DND-41 (cell line): ENCODE results near the gene FBN1.

Experiments used
- ATAC-seq: fragments of 200-7000 bp; cut with Tn5 transposase; 3 replicates; pipeline ENCODE4 v1.9.1; 2021; ENCODE audit warnings: low read depth; ENCODE audit not compliant: insufficient read depth
- DNase-seq: peaks from one replicate; pipeline ENCODE4 v3.0.0-alpha.2; 2020
- H2AFZ ChIP-seq: 2 replicates; pipeline ENCODE4 v1.6.0; 2012; ENCODE audit warnings: low read depth, low read length
- H3K27ac ChIP-seq: 2 replicates; pipeline ENCODE4 v1.5.1; 2012; ENCODE audit warnings: low read length, inconsistent platforms
- H3K27me3 ChIP-seq: fragments of 200-600 bp; sonication (generic); 2 replicates; pipeline ENCODE4 v1.6.0; 2012; ENCODE audit warnings: low read length, mild to moderate bottlenecking, inconsistent platforms; ENCODE audit not compliant: insufficient read depth, poor library complexity
- H3K36me3 ChIP-seq: 2 replicates; pipeline ENCODE4 v1.5.1; 2012; ENCODE audit warnings: low read length, inconsistent platforms; ENCODE audit not compliant: insufficient read depth
- H3K4me1 ChIP-seq: 2 replicates; pipeline ENCODE4 v1.5.1; 2012; ENCODE audit warnings: mild to moderate bottlenecking, low read length; ENCODE audit not compliant: insufficient read depth
- H3K4me2 ChIP-seq: 2 replicates; pipeline ENCODE4 v1.6.0; 2012; ENCODE audit warnings: mild to moderate bottlenecking, moderate library complexity, low read length, inconsistent platforms; ENCODE audit not compliant: insufficient read depth
- H3K4me3 ChIP-seq, 2 experiments: fragments of 200-600 bp in 1 of 2; shearing (Covaris generic) in 1 of 2; 2 replicates each; pipeline ENCODE4 v1.5.1; 2012 to 2016; ENCODE audit warnings: inconsistent platforms in 2 of 2, low read length in 2 of 2, mild to moderate bottlenecking in 2 of 2, low read depth in 1 of 2, moderate library complexity in 1 of 2
- H3K79me2 ChIP-seq: 2 replicates; pipeline ENCODE4 v1.6.0; 2012; ENCODE audit warnings: low read length, inconsistent platforms; ENCODE audit not compliant: insufficient read depth
- H3K9ac ChIP-seq: 2 replicates; pipeline ENCODE4 v1.6.0; 2012; ENCODE audit warnings: low read depth, mild to moderate bottlenecking, inconsistent platforms, low read length, moderate library complexity
- H3K9me3 ChIP-seq: 2 replicates; pipeline ENCODE4 v1.5.1; 2012; ENCODE audit warnings: low read length, moderate library complexity, mild to moderate bottlenecking, inconsistent platforms; ENCODE audit not compliant: insufficient read depth, severe bottlenecking
- H4K20me1 ChIP-seq: 2 replicates; pipeline ENCODE4 v1.6.0; 2012; ENCODE audit warnings: low read length; ENCODE audit not compliant: insufficient read depth
- EZH2 ChIP-seq: IDR thresholded peaks from 3 replicates; pipeline ENCODE4 v1.6.1; 2012; ENCODE audit warnings: borderline replicate concordance, low read depth, mild to moderate bottlenecking, moderate library complexity, low read length, inconsistent platforms; ENCODE audit not compliant: severe bottlenecking
- TF ChIP-seq, protein P1 (sequence below): IDR thresholded peaks from 2 replicates; pipeline ENCODE4 v1.5.1; 2012; ENCODE audit warnings: borderline replicate concordance, low read length, moderate library complexity, mild to moderate bottlenecking; ENCODE audit not compliant: poor library complexity, severe bottlenecking; ENCODE audit errors: extremely low read depth

Gene FBN1

DNA sequence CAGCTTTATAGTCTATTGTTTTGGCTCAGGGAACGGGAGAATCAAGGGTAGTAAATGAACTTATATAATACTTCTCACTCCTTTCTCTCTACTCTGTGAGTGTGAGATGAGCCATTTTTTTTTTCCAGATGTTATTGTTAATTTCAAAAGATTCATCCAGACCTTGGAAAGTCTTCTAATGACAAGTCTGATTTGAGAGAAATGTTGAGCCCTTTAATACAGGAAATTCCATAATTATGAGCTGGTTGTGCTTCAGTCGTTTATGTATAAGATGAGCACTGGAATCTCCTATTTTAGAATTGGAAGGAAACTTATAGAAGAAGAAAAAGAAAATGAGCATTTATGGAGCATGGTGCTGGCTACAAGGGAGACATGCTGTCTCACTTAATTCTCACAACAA is 92.0 kb downstream of the FBN1 start:
- Histone ChIP-seq H3K79me2 (no peaks in the 10 kb centered on the region), H3K27me3 (no peaks in the 10 kb centered on the region), H3K27ac (no peak overlapping the region), H3K4me3 (no peak overlapping the region), H4K20me1 (no peaks in the 10 kb centered on the region), H3K9ac (no peak overlapping the region), H3K4me2 (no peak overlapping the region), H3K36me3 (no peaks in the 10 kb centered on the region), H3K9me3 (no peaks in the 10 kb centered on the region), H2AFZ (no peak overlapping the region), H3K4me1 (no peaks in the 10 kb centered on the region)
- DNase-seq (no peak), ATAC-seq (no peak)
- TF ChIP-seq EZH2 = no peak
- TF ChIP-seq, protein P1, sequence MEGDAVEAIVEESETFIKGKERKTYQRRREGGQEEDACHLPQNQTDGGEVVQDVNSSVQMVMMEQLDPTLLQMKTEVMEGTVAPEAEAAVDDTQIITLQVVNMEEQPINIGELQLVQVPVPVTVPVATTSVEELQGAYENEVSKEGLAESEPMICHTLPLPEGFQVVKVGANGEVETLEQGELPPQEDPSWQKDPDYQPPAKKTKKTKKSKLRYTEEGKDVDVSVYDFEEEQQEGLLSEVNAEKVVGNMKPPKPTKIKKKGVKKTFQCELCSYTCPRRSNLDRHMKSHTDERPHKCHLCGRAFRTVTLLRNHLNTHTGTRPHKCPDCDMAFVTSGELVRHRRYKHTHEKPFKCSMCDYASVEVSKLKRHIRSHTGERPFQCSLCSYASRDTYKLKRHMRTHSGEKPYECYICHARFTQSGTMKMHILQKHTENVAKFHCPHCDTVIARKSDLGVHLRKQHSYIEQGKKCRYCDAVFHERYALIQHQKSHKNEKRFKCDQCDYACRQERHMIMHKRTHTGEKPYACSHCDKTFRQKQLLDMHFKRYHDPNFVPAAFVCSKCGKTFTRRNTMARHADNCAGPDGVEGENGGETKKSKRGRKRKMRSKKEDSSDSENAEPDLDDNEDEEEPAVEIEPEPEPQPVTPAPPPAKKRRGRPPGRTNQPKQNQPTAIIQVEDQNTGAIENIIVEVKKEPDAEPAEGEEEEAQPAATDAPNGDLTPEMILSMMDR = no peak

DNA sequence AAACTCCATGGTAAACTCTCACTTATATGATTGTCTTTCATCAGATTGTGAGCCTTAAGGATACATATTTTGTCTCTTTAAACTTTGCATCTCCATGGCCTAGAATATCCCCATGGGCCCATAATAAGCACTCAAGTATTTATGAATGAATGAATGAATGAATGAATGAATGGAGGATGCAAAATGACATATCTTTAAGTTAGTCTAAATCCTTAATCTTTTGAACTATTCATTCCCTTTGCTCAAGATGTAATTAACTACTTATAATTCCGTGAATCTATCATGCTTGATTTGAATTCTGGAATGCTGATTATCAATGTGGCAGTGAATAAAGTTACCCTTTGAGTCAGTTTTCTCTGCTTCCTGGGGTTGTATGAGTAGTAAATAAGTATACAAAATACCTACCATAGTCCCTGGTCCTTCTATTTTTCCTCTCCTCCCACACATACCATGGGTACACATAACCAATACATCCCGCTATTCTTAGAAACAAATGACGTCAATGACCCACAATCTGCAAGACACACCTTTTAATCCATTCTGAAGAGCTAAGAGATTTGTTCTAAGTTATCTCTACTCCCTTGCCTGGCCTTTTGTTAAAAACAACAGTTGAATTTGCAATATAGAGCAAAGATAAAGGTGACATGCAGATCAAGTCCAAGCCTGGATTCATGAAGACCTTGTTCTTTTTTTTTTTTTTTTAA is 94.5 kb downstream of the FBN1 start:
- ATAC-seq (no peak), DNase-seq (no peak)
- Histone ChIP-seq H3K4me1 (no peaks in the 10 kb centered on the region), H3K27me3 (no peaks in the 10 kb centered on the region), H4K20me1 (no peaks in the 10 kb centered on the region), H3K4me2 (no peak overlapping the region), H3K9me3 (no peaks in the 10 kb centered on the region), H3K36me3 (no peaks in the 10 kb centered on the region), H3K79me2 (no peaks in the 10 kb centered on the region), H3K27ac (no peak overlapping the region), H2AFZ (no peak overlapping the region), H3K4me3 (no peak overlapping the region), H3K9ac (no peak overlapping the region)
- TF ChIP-seq, protein P1 = no peak
- no peak for TF ChIP-seq EZH2

DNA sequence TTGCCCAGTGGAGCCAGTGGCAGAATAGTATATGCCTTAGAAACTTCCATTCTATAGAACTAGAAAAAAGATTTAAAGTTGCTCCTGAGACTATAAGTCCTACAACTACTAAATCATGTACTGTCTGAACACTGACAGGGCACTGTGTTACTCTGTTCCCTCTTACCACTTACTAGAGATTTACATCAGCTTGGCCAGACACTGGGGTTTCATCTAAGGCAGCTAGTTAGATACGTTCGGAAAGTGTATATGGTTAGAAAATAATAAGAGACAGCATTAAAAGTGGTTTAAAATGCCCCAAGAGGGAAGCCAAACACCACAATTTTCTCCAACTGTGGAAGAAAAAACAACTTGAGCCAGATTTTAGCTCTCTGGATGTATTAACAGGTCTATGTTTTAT is 97.1 kb downstream of the FBN1 start:
- no peaks in the 10 kb centered on the region for H3K4me1 ChIP-seq
- no peaks in the 10 kb centered on the region for H3K9me3 ChIP-seq
- ATAC-seq = no peak
- no peaks in the 10 kb centered on the region for H3K79me2 ChIP-seq
- no peak overlapping the region for H3K4me2 ChIP-seq
- H3K27ac ChIP-seq = no peak overlapping the region
- H3K9ac ChIP-seq = no peak overlapping the region
- H3K27me3 ChIP-seq = no peaks in the 10 kb centered on the region
- no peak overlapping the region for H2AFZ ChIP-seq
- no peaks in the 10 kb centered on the region for H4K20me1 ChIP-seq
- no peak overlapping the region for H3K4me3 ChIP-seq
- H3K36me3 ChIP-seq = no peaks in the 10 kb centered on the region
- no peak for DNase-seq
- TF ChIP-seq EZH2 = no peak
- TF ChIP-seq, protein P1 = no peak
